PC-3 (cell line): ENCODE results near the gene ANKS1B. TPM values are rescaled to one million over a fixed set of nuclear protein-coding genes. Genes with fewer than 3 reads are reported as not detected.
A peak's percentile ranks its signal among the peaks of the same experiment; 100 is the strongest.
"Not testable (repeated sequence)": the region's sequence is repeated elsewhere in the genome, so short reads cannot be mapped to it uniquely, and the experiment has no call there.

Experiments used
- ATAC-seq: fragments of 200-7000 bp; cut with Tn5 transposase; 2 replicates; pipeline ENCODE4 v1.9.1; 2020; ENCODE audit warnings: mild to moderate bottlenecking, moderate library complexity
- BruUV-seq: library from RNA; stranded (reverse); fragments of 400-500 nt; replicated peaks from 2 replicates; lab custom pipeline; 2021; lab: Mats Ljungman, UMichigan
- CTCF ChIA-PET: fragments of 300-600 bp; sonication (Branson Sonifier 250); formaldehyde crosslinking; loops from one replicate; lab custom pipeline; 2022; ENCODE audit warnings: antibody characterized with exemption; lab: Charles Lee
- POLR2A ChIA-PET: fragments of 300-600 bp; sonication (Branson Sonifier 250); formaldehyde crosslinking; loops from one replicate; lab custom pipeline; 2022; ENCODE audit warnings: antibody characterized with exemption; ENCODE audit not compliant: unreplicated experiment; lab: Charles Lee
- DNase-seq: peaks from one replicate; pipeline ENCODE4 v3.0.0-alpha.2; 2015
- H2AFZ ChIP-seq: fragments of 300-600 bp; sonication (generic); 2 replicates; pipeline ENCODE4 v1.6.0; 2016; ENCODE audit warnings: antibody characterized with exemption, low read length
- H3F3A ChIP-seq: fragments of 300-600 bp; sonication (generic); one replicate; pipeline ENCODE4 v1.6.0; 2017; ENCODE audit warnings: antibody characterized with exemption, low read length, control low read depth, mild to moderate bottlenecking; ENCODE audit not compliant: unreplicated experiment
- H3K27ac ChIP-seq: fragments of 300-600 bp; sonication (generic); 2 replicates; pipeline ENCODE4 v1.5.1; 2016; ENCODE audit warnings: mild to moderate bottlenecking, low read length
- H3K27me3 ChIP-seq: fragments of 300-600 bp; sonication (generic); 2 replicates; pipeline ENCODE4 v1.6.1; 2016; ENCODE audit warnings: low read length, mixed read lengths
- H3K36me3 ChIP-seq: fragments of 300-600 bp; sonication (generic); 2 replicates; pipeline ENCODE4 v1.6.1; 2016; ENCODE audit warnings: low read depth, mixed run types, low read length, mixed read lengths
- H3K4me1 ChIP-seq: fragments of 300-600 bp; sonication (generic); 2 replicates; pipeline ENCODE4 v1.5.1; 2016; ENCODE audit warnings: low read length; ENCODE audit not compliant: insufficient read depth
- H3K4me2 ChIP-seq: fragments of 300-600 bp; sonication (generic); 2 replicates; pipeline ENCODE4 v1.6.0; 2016; ENCODE audit warnings: low read length
- H3K4me3 ChIP-seq: fragments of 300-600 bp; sonication (generic); 2 replicates; pipeline ENCODE4 v1.5.1; 2016; ENCODE audit warnings: mild to moderate bottlenecking, low read length, mixed read lengths
- H3K79me2 ChIP-seq: fragments of 300-600 bp; sonication (generic); 2 replicates; pipeline ENCODE4 v1.6.1; 2017; ENCODE audit warnings: low read length, mixed read lengths
- H3K9ac ChIP-seq: fragments of 300-600 bp; sonication (generic); 2 replicates; pipeline ENCODE4 v1.6.0; 2016; ENCODE audit warnings: mild to moderate bottlenecking, low read length
- H3K9me2 ChIP-seq: fragments of 300-600 bp; sonication (generic); replicated peaks from 2 replicates; pipeline ENCODE4 v1.6.1; 2016; ENCODE audit warnings: mixed run types, low read length, mixed read lengths
- H3K9me3 ChIP-seq: fragments of 300-600 bp; sonication (generic); 2 replicates; pipeline ENCODE4 v1.6.1; 2016; ENCODE audit warnings: low read length, mixed read lengths
- H4K20me1 ChIP-seq: fragments of 300-600 bp; sonication (generic); 2 replicates; pipeline ENCODE4 v1.6.1; 2016; ENCODE audit warnings: low read length, mixed read lengths
- EZH2 ChIP-seq: fragments of 300-600 bp; sonication (generic); IDR thresholded peaks from one replicate; pipeline ENCODE4 v1.6.1; 2017; ENCODE audit warnings: antibody characterized with exemption, mild to moderate bottlenecking, low read length; ENCODE audit not compliant: unreplicated experiment
- EZH2phosphoT487 ChIP-seq: fragments of 300-600 bp; sonication (generic); IDR thresholded peaks from 2 replicates; pipeline ENCODE4 v1.6.1; 2018; ENCODE audit warnings: mild to moderate bottlenecking, antibody characterized with exemption, low read length, borderline replicate concordance
- intact Hi-C: fragments of 100-400 bp; cut with micrococcal nuclease; formaldehyde crosslinking; loops from 2 replicates; pipeline ENCODE4 v1.9.0; 2023
- total RNA-seq: library from RNA; depleted of rRNA; stranded (reverse); fragments of >200 nt; gene quantifications from 2 replicates; pipeline ENCODE4 v1.2.3, GENCODE V29; 2014
- TF ChIP-seq, protein P1 (sequence below): fragments of 300-600 bp; sonication (generic); conservative IDR thresholded peaks from 2 replicates; pipeline ENCODE4 v1.5.1; 2017; ENCODE audit warnings: antibody characterized with exemption, low read depth, mild to moderate bottlenecking, low read length

Gene ANKS1B
- total RNA-seq, 1 experiment from 2014 or later, result 0.07 TPM

GRCh38 chr12:100017056-100017455 lies 32.3 kb upstream of the ANKS1B start:
- H3K27ac ChIP-seq, result no peak overlapping the region
- no peaks in the 10 kb centered on the region for H3K9me3 ChIP-seq
- H3K4me3 ChIP-seq, result no peak overlapping the region
- H3F3A ChIP-seq, result no peaks in the 10 kb centered on the region
- ChIA-PET POLR2A (no interaction called here), CTCF (no interaction called here)
- H3K27me3 ChIP-seq, result no peaks in the 10 kb centered on the region
- no peak overlapping the region for H3K4me2 ChIP-seq
- H3K79me2 ChIP-seq, result no peaks in the 10 kb centered on the region
- peak; percentile 47 for DNase-seq
- H3K9ac ChIP-seq, result no peak overlapping the region
- H3K36me3 ChIP-seq, result no peaks in the 10 kb centered on the region
- no peaks in the 10 kb centered on the region for H3K4me1 ChIP-seq
- no peaks in the 10 kb centered on the region for H4K20me1 ChIP-seq
- intact Hi-C loops, result loop anchor here (5.0 kb wide), 1 partner anchor 205 kb away; no protein-coding TSS in a partner anchor
- no TSS peak for BruUV-seq
- H3K9me2 ChIP-seq, result no peaks in the 10 kb centered on the region
- no peak overlapping the region for H2AFZ ChIP-seq
- no peak for ATAC-seq
- TF ChIP-seq EZH2, result no peak
- TF ChIP-seq, protein P1, sequence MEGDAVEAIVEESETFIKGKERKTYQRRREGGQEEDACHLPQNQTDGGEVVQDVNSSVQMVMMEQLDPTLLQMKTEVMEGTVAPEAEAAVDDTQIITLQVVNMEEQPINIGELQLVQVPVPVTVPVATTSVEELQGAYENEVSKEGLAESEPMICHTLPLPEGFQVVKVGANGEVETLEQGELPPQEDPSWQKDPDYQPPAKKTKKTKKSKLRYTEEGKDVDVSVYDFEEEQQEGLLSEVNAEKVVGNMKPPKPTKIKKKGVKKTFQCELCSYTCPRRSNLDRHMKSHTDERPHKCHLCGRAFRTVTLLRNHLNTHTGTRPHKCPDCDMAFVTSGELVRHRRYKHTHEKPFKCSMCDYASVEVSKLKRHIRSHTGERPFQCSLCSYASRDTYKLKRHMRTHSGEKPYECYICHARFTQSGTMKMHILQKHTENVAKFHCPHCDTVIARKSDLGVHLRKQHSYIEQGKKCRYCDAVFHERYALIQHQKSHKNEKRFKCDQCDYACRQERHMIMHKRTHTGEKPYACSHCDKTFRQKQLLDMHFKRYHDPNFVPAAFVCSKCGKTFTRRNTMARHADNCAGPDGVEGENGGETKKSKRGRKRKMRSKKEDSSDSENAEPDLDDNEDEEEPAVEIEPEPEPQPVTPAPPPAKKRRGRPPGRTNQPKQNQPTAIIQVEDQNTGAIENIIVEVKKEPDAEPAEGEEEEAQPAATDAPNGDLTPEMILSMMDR, result no peak
- no peak for TF ChIP-seq EZH2phosphoT487

- intact Hi-C loops, result loop anchor here (5.0 kb wide), 1 partner anchor 204 kb away; no protein-coding TSS in a partner anchor
- ATAC-seq, H3K27ac ChIP-seq, H3K9me2 ChIP-seq, H3F3A ChIP-seq, H3K27me3 ChIP-seq, H4K20me1 ChIP-seq, BruUV-seq, H3K9ac ChIP-seq, H3K36me3 ChIP-seq, CTCF ChIA-PET, H2AFZ ChIP-seq, DNase-seq, H3K9me3 ChIP-seq, H3K4me1 ChIP-seq, H3K4me3 ChIP-seq, H3K4me2 ChIP-seq, POLR2A ChIA-PET, H3K79me2 ChIP-seq: not testable (repeated sequence)
These were observed 31.6 kb upstream of the ANKS1B start for GRCh38 chr12:100016304-100016703.

DNA sequence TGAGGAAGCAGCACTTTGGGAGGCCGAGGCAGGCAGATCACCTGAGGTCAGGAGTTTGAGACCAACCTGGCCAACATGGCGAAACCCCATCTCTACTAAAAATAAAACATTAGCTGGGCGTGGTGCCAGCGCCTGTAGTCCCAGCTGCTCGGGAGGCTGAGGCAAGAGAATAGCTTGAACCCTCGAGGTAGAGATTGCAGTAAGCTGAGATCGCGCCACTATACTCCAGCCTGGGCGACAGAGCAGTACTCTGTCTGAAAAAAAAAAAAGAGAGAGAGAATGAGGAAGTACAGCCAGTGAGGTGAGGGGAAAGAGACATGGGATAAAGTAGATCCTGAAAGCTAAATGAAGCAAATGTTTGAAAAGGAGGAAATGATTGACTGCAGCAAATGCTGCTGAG lies 21.1 kb upstream of the ANKS1B start:
- H3K79me2 ChIP-seq, POLR2A ChIA-PET, CTCF ChIA-PET, H2AFZ ChIP-seq, H4K20me1 ChIP-seq, H3K27ac ChIP-seq, H3K4me3 ChIP-seq, H3K27me3 ChIP-seq, H3K9me2 ChIP-seq, H3K9ac ChIP-seq, ATAC-seq, H3K9me3 ChIP-seq, H3F3A ChIP-seq, H3K4me1 ChIP-seq, DNase-seq, H3K36me3 ChIP-seq, BruUV-seq, H3K4me2 ChIP-seq, intact Hi-C loops: not testable (repeated sequence)

GRCh38 chr12:99997806-99998205 lies 13.1 kb upstream of the ANKS1B start:
- Histone ChIP-seq H3K9me2 (no peaks in the 10 kb centered on the region), H3K4me1 (no peaks in the 10 kb centered on the region), H3K79me2 (no peaks in the 10 kb centered on the region), H3K4me2 (no peak overlapping the region), H3K9me3 (no peaks in the 10 kb centered on the region), H4K20me1 (no peaks in the 10 kb centered on the region), H3K27ac (no peak overlapping the region), H2AFZ (no peak overlapping the region), H3K36me3 (no peaks in the 10 kb centered on the region), H3K4me3 (no peak overlapping the region), H3F3A (no peaks in the 10 kb centered on the region), H3K27me3 (no peaks in the 10 kb centered on the region), H3K9ac (no peak overlapping the region)
- no TSS peak for BruUV-seq
- intact Hi-C loops, result no loop called here
- DNase-seq, result no peak
- ATAC-seq, result no peak
- POLR2A ChIA-PET, result no interaction called here
- CTCF ChIA-PET, result no interaction called here
- TF ChIP-seq EZH2phosphoT487 (no peak), EZH2 (no peak)
- TF ChIP-seq, protein P1, result no peak
